ENCODE data around the gene VPS16. TPM values are rescaled to one million over a fixed set of nuclear protein-coding genes. Genes with fewer than 3 reads are reported as not detected.

VPS16 gene
- total RNA-seq, 1 experiment from 2014 or later: 38.1 TPM

DNA sequence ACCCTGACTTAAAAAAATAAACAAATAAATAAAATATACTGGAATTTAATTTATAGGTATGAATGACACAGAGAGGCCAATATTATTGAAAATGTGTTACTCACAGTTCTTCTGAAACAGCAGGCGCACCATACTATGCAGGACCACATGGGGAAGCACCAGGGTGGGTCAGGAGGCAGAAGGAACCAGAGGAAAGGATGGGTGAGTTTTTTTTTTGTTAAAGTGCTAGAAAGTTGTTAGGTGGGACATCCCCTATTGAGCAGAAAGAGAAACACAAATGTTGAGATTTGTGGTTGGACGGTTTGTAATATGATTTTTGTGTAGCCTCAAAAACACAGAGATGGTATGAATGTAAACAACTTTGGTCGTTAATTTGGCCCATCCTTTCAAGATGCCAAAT is 58.7 kb downstream of the VPS16 start:
- intact Hi-C loops (cut with micrococcal nuclease): no loop called here
- no peak overlapping the region for H3K4me3 ChIP-seq (replicated peaks in 1 of 2; ENCODE audit: low read depth in 1 of 2, low read length in 2 of 2)
- no peaks in the 10 kb centered on the region for H3K27me3 ChIP-seq (ENCODE audit: insufficient read depth, low read length)
- no peak overlapping the region for H3K4me2 ChIP-seq (ENCODE audit: low read length)
- ATAC-seq (no peak), DNase-seq (ENCODE audit: low read depth, low spot score) (no peak)
- no peak overlapping the region for H3K27ac ChIP-seq (ENCODE audit: low read depth, low read length)
- no peak overlapping the region for H2AFZ ChIP-seq (ENCODE audit: low read depth, low read length, poor library complexity, severe bottlenecking)
- no peaks in the 10 kb centered on the region for H3K9me2 ChIP-seq (ENCODE audit: insufficient read depth)
- ChIA-PET RAD21 (ENCODE audit: low non-redundant PET in 1 of 2, low total read pairs in 2 of 2, uncharacterized antibody in 2 of 2, unreplicated experiment in 2 of 2) (no interaction called here), POLR2A (no interaction called here), CTCF (no interaction called here)
- no peaks in the 10 kb centered on the region for H3K36me3 ChIP-seq (ENCODE audit: control insufficient read depth in 1 of 2, insufficient read depth in 2 of 2, low read length in 2 of 2)
- BruUV-seq (replicated peaks): no TSS peak
- H3K79me2 ChIP-seq (ENCODE audit: insufficient read depth, low read length): peaks cover 71% of the 10 kb centered on the region
- no peak for TF ChIP-seq POLR2AphosphoS5 (IDR thresholded peaks at IDR 0.05; ENCODE audit: low read depth, low read length)
- TF ChIP-seq RAD21 (IDR thresholded peaks at IDR 0.05; ENCODE audit: low read depth): no peak
- TF ChIP-seq EGR1 (IDR thresholded peaks at IDR 0.05; ENCODE audit: low read depth): no peak
- TF ChIP-seq YY1 (IDR thresholded peaks at IDR 0.05; ENCODE audit: extremely low read depth, insufficient replicate concordance, low read depth, low read length): no peak
- TF ChIP-seq ZFX (IDR thresholded peaks at IDR 0.05): no peak
- TF ChIP-seq SIN3A (IDR thresholded peaks at IDR 0.05; ENCODE audit: low read depth): no peak
- TF ChIP-seq, protein P1, sequence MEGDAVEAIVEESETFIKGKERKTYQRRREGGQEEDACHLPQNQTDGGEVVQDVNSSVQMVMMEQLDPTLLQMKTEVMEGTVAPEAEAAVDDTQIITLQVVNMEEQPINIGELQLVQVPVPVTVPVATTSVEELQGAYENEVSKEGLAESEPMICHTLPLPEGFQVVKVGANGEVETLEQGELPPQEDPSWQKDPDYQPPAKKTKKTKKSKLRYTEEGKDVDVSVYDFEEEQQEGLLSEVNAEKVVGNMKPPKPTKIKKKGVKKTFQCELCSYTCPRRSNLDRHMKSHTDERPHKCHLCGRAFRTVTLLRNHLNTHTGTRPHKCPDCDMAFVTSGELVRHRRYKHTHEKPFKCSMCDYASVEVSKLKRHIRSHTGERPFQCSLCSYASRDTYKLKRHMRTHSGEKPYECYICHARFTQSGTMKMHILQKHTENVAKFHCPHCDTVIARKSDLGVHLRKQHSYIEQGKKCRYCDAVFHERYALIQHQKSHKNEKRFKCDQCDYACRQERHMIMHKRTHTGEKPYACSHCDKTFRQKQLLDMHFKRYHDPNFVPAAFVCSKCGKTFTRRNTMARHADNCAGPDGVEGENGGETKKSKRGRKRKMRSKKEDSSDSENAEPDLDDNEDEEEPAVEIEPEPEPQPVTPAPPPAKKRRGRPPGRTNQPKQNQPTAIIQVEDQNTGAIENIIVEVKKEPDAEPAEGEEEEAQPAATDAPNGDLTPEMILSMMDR (IDR thresholded peaks at IDR 0.05 in 2 of 3, conservative IDR thresholded peaks at IDR 0.05 in 1 of 3; ENCODE audit: borderline replicate concordance in 1 of 3, insufficient read depth in 1 of 3, low read depth in 2 of 3, low read length in 2 of 3): no peak
- TF ChIP-seq POLR2A (IDR thresholded peaks at IDR 0.05; ENCODE audit: borderline replicate concordance, extremely low read depth, insufficient read depth, insufficient read length): no peak
- TF ChIP-seq ZNF274 (IDR thresholded peaks at IDR 0.05; ENCODE audit: low read depth, low read length): no peak
- no peak for TF ChIP-seq JUND (IDR thresholded peaks at IDR 0.05)
- TF ChIP-seq SRF (IDR thresholded peaks at IDR 0.05; ENCODE audit: low read depth): no peak
- TF ChIP-seq FOSL1 (IDR thresholded peaks at IDR 0.05; ENCODE audit: low read depth): no peak
- TF ChIP-seq REST (IDR thresholded peaks at IDR 0.05; ENCODE audit: low read depth): no peak
- TF ChIP-seq EZH2phosphoT487 (IDR thresholded peaks at IDR 0.05; ENCODE audit: borderline replicate concordance): no peak
- no peak for TF ChIP-seq CBX3 (IDR thresholded peaks at IDR 0.05; ENCODE audit: low read depth)
- TF ChIP-seq SP1 (IDR thresholded peaks at IDR 0.05; ENCODE audit: low read depth): no peak
- no peak for TF ChIP-seq EZH2 (IDR thresholded peaks at IDR 0.05)
- no peak for TF ChIP-seq ZBTB33 (IDR thresholded peaks at IDR 0.05; ENCODE audit: extremely low read depth, insufficient replicate concordance, low read length)
- TF ChIP-seq MAX (IDR thresholded peaks at IDR 0.05): no peak
- TF ChIP-seq, protein P2, sequence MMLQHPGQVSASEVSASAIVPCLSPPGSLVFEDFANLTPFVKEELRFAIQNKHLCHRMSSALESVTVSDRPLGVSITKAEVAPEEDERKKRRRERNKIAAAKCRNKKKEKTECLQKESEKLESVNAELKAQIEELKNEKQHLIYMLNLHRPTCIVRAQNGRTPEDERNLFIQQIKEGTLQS (IDR thresholded peaks at IDR 0.05): no peak
- H3K9me3 ChIP-seq (ENCODE audit: control insufficient read depth in 1 of 2, insufficient read depth in 1 of 2, low read depth in 1 of 2, low read length in 2 of 2): no peaks in the 10 kb centered on the region; a peak in 1 of 4 replicates
- H3K4me1 ChIP-seq (ENCODE audit: control insufficient read depth in 1 of 2, insufficient read depth in 2 of 2, low read length in 2 of 2): no peaks in the 10 kb centered on the region
- H4K20me1 ChIP-seq (ENCODE audit: insufficient read depth): no peaks in the 10 kb centered on the region
- H3K9ac ChIP-seq (ENCODE audit: low read length): no peak overlapping the region
